ENCODE results near the gene E2F8.

The E2F8 gene

GRCh38 chr11:19220903-19221724 lies 19.6 kb downstream of the E2F8 start:
- no peak for DNase-seq (ENCODE audit: low read depth)

GRCh38 chr11:19218786-19219460 lies 21.8 kb downstream of the E2F8 start:
- DNase-seq (ENCODE audit: low read depth) = no peak

GRCh38 chr11:19218216-19218615 lies 22.5 kb downstream of the E2F8 start:
- DNase-seq (ENCODE audit: low read depth) = no peak

GRCh38 chr11:19216709-19217374 lies 23.9 kb downstream of the E2F8 start:
- no peak for DNase-seq (ENCODE audit: low read depth)

- DNase-seq (ENCODE audit: low read depth) = no peak
Measured at GRCh38 chr11:19216021-19216420, 24.7 kb downstream of the E2F8 start.

- no peak for DNase-seq (ENCODE audit: low read depth)
Measured at GRCh38 chr11:19209617-19210370, 31.0 kb downstream of the E2F8 start.

- no peak for DNase-seq (ENCODE audit: low read depth)
Measured at GRCh38 chr11:19208959-19209546, 31.7 kb downstream of the E2F8 start.

- no peak for DNase-seq (ENCODE audit: low read depth)
Measured at GRCh38 chr11:19208181-19208580, 32.6 kb downstream of the E2F8 start.

- DNase-seq (ENCODE audit: low read depth) = no peak
Measured at GRCh38 chr11:19204836-19205235, 35.9 kb downstream of the E2F8 start.

- no peak for DNase-seq (ENCODE audit: low read depth)
Measured at GRCh38 chr11:19201737-19202605, 38.8 kb downstream of the E2F8 start, which contains the start of gene CSRP3. TSS of gene CSRP3 (minus strand) at chr11:19201983. CDS start at chr11:19192448, 9,535 bp downstream.

- DNase-seq (ENCODE audit: low read depth) = no peak
Measured at GRCh38 chr11:19200410-19201201, 40.1 kb downstream of the E2F8 start.

GRCh38 chr11:19199771-19200170 lies 41.0 kb downstream of the E2F8 start:
- no peak for DNase-seq (ENCODE audit: low read depth)

GRCh38 chr11:19199048-19199447 lies 41.7 kb downstream of the E2F8 start:
- DNase-seq (ENCODE audit: low read depth) = no peak

- no peak for DNase-seq (ENCODE audit: low read depth)
Measured at GRCh38 chr11:19196432-19196831, 44.3 kb downstream of the E2F8 start.

GRCh38 chr11:19194620-19195308 lies 46.0 kb downstream of the E2F8 start:
- no peak for DNase-seq (ENCODE audit: low read depth)

- no peak for DNase-seq (ENCODE audit: low read depth)
Measured at GRCh38 chr11:19193916-19194315, 46.8 kb downstream of the E2F8 start.

GRCh38 chr11:19191530-19192169 lies 49.1 kb downstream of the E2F8 start:
- no peak for DNase-seq (ENCODE audit: low read depth)

- no peak for DNase-seq (ENCODE audit: low read depth)
Measured at GRCh38 chr11:19187833-19188258, 52.9 kb downstream of the E2F8 start.
